ENCODE data around the gene CTNNA2. TPM values are rescaled to one million over a fixed set of nuclear protein-coding genes. Genes with fewer than 3 reads are reported as not detected.

Gene CTNNA2
- total RNA-seq, 6 experiments from 2014 or later: 0.44 TPM; not detected in 5

DNA sequence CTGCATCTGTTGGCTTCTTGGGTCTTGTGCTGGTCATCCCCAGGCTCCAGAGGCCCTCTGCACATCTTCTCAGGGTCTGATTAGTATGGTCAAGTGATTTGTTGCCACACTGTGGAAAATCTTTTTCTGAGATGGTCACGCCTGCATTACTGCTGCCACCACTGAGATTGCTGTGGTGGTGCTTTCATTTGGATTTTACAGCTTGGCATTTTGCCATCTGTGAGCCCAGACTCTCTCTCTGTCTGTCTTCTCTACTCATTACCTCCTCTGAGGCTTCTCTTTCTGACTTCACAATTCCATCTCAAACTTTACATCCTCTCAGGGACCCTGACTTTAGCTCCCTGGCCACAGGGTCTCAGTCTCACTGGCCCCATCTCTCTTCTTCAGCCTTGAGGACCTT lies 637.1 kb downstream of the CTNNA2 start:
- intact Hi-C loops (cut with DNase I): no loop called here
- DNase-seq: no peak
- WGBS (ENCODE audit: insufficient coverage, low coverage, low lambda C conversion rate, missing lambda C conversion rate): 63% methylated on average over 1 of the region's 1 CpG

DNA sequence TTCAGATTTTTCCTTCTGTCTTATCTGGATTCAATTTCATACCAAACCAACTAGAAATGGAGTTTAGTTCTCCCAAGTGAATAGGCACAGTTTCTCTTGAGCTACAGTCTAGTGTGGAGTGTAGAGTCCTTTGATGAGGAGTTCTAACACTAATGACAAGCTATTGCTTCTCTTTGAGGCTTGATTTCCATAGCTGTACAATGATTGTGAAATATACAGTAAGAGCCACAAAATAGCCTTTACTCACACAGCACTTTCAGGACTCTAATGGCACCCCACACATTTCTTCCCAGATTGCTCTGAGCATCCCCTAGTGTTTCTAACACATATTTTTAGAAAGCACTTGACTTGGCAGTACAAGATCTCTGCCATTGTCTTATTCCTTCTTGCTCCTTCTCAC lies 638.4 kb downstream of the CTNNA2 start:
- no peak overlapping the region for H3K27ac ChIP-seq
- TF ChIP-seq, protein P1, sequence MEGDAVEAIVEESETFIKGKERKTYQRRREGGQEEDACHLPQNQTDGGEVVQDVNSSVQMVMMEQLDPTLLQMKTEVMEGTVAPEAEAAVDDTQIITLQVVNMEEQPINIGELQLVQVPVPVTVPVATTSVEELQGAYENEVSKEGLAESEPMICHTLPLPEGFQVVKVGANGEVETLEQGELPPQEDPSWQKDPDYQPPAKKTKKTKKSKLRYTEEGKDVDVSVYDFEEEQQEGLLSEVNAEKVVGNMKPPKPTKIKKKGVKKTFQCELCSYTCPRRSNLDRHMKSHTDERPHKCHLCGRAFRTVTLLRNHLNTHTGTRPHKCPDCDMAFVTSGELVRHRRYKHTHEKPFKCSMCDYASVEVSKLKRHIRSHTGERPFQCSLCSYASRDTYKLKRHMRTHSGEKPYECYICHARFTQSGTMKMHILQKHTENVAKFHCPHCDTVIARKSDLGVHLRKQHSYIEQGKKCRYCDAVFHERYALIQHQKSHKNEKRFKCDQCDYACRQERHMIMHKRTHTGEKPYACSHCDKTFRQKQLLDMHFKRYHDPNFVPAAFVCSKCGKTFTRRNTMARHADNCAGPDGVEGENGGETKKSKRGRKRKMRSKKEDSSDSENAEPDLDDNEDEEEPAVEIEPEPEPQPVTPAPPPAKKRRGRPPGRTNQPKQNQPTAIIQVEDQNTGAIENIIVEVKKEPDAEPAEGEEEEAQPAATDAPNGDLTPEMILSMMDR (IDR thresholded peaks at IDR 0.05): no peak
- TF ChIP-seq POLR2A (IDR thresholded peaks at IDR 0.05): no peak
- DNase-seq: no peak
- H3K4me1 ChIP-seq: no peaks in the 10 kb centered on the region
- no peaks in the 10 kb centered on the region for H3K9me3 ChIP-seq
- ATAC-seq: no peak
- no peaks in the 10 kb centered on the region for H3K36me3 ChIP-seq
- intact Hi-C loops (cut with DNase I): no loop called here
- H3K27me3 ChIP-seq: no peaks in the 10 kb centered on the region
- H3K4me3 ChIP-seq: no peak overlapping the region

More for the DNA sequence above, 637.1 kb downstream of the CTNNA2 start:
- Histone ChIP-seq H3K4me1 (no peaks in the 10 kb centered on the region), H3K27me3 (no peaks in the 10 kb centered on the region), H3K27ac (no peak overlapping the region), H3K36me3 (no peaks in the 10 kb centered on the region), H3K9me3 (no peaks in the 10 kb centered on the region), H3K4me3 (no peak overlapping the region)
- ATAC-seq: no peak
- TF ChIP-seq, protein P1 (IDR thresholded peaks at IDR 0.05): no peak
- TF ChIP-seq POLR2A (IDR thresholded peaks at IDR 0.05): no peak

DNA sequence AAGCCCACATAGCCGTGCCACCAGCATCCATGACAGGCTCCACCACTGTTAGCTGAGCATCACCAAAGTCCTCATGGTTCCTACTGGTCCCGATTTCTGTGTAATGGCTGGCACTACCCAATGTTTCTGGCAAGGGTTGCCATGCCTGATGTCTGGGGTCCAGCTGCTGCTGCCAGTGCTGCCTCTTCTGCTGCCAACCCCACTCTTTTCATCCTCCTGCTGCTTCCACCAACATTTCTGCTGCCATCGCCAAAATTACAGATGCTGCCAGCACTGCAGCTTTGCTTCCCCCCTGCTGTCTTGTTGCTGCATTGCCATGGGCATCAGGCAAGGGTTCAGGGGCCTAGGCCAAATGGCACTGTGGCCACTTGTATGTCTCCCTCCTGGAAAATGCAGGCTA lies 638.8 kb downstream of the CTNNA2 start:
- no peak overlapping the region for H3K27ac ChIP-seq
- H3K27me3 ChIP-seq: no peaks in the 10 kb centered on the region
- ATAC-seq (no peak), DNase-seq (no peak)
- intact Hi-C loops (cut with DNase I): no loop called here
- no peaks in the 10 kb centered on the region for H3K36me3 ChIP-seq
- H3K4me3 ChIP-seq: no peak overlapping the region
- TF ChIP-seq, protein P1 (IDR thresholded peaks at IDR 0.05): no peak
- no peak for TF ChIP-seq POLR2A (IDR thresholded peaks at IDR 0.05)
- H3K4me1 ChIP-seq: no peaks in the 10 kb centered on the region
- H3K9me3 ChIP-seq: no peaks in the 10 kb centered on the region
- WGBS (ENCODE audit: insufficient coverage, low coverage, low lambda C conversion rate, missing lambda C conversion rate): 52% methylated on average over 3 of the region's 3 CpGs

DNA sequence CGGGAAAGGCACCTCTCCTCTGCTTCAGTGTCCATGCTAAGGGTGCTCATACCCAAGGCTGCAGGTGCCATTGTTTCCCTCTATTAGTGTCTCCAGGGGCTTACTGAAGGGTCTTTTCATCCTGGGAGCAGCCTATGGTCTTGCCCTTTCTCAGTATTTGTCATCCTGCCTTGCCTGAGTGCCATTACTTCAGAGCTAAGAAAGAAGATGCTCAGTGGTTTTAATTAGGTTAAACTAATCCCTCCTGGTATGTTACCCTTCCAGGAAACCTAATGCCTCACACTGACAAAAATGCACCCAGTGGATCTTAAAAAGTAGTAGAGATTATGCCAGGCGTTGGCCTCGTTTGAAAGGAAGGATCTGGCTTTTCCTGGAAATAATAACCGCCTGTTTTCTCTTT lies 640.3 kb downstream of the CTNNA2 start:
- Histone ChIP-seq H3K27me3 (no peaks in the 10 kb centered on the region), H3K4me3 (no peak overlapping the region), H3K27ac (no peak overlapping the region), H3K36me3 (no peaks in the 10 kb centered on the region), H3K4me1 (no peaks in the 10 kb centered on the region), H3K9me3 (no peaks in the 10 kb centered on the region)
- intact Hi-C loops (cut with DNase I): no loop called here
- TF ChIP-seq, protein P1 (IDR thresholded peaks at IDR 0.05): no peak
- ATAC-seq (no peak), DNase-seq (no peak)
- WGBS (ENCODE audit: insufficient coverage, low coverage, low lambda C conversion rate, missing lambda C conversion rate): 45% methylated on average over 4 of the region's 4 CpGs

DNA sequence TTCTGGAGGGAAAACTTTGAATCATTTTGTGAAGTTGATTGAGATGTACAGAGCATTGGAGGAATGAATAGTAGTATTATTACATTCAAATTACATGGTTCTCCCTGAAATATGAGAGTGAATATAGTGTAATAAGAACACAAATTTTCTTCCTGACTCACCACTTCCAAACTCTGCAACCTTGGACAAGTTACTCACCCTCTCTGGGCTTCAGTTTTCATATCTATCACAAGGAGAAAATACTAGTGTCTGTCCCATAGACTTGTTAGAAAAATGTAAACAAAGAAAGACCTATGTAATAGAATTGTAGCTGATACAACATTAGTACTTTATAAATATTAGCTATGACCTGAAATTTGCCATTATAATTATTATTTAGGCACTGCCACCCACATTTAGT lies 640.9 kb downstream of the CTNNA2 start:
- no peaks in the 10 kb centered on the region for H3K9me3 ChIP-seq
- no peaks in the 10 kb centered on the region for H3K4me1 ChIP-seq
- no peak for ATAC-seq
- H3K27me3 ChIP-seq: no peaks in the 10 kb centered on the region
- intact Hi-C loops (cut with DNase I): no loop called here
- no peak overlapping the region for H3K4me3 ChIP-seq
- H3K27ac ChIP-seq: no peak overlapping the region
- TF ChIP-seq POLR2A (IDR thresholded peaks at IDR 0.05): no peak
- TF ChIP-seq, protein P1 (IDR thresholded peaks at IDR 0.05): no peak
- no peak for DNase-seq
- H3K36me3 ChIP-seq: no peaks in the 10 kb centered on the region

Measured in right lobe of liver (tissue), 6 donors.